Neural cell (in vitro differentiated cells): ENCODE data around the gene KDM4E. TPM values are rescaled to one million over a fixed set of nuclear protein-coding genes. Genes with fewer than 3 reads are reported as not detected.

Source experiments
- H2AFZ ChIP-seq: fragments of 200-600, 300-800 bp; sonication (generic), shearing (Covaris generic); 2 replicates; pipeline ENCODE4 v1.6.0; 2014; ENCODE audit warnings: low read depth, mild to moderate bottlenecking, antibody characterized with exemption, low read length, moderate library complexity
- H3F3A ChIP-seq: fragments of 200-600 bp; shearing (Covaris generic); 2 replicates; pipeline ENCODE4 v1.6.1; 2016; ENCODE audit warnings: mild to moderate bottlenecking, moderate library complexity, mixed read lengths, antibody characterized with exemption, low read length; ENCODE audit not compliant: insufficient read depth, poor library complexity, severe bottlenecking
- H3K27ac ChIP-seq: fragments of 200-600, 300-800 bp; sonication (generic), shearing (Covaris generic); 2 replicates; pipeline ENCODE4 v1.5.1; 2014; ENCODE audit warnings: mild to moderate bottlenecking, low read length, moderate library complexity
- H3K27me3 ChIP-seq: fragments of 300-800, 200-600 bp; sonication (generic), shearing (Covaris generic); 2 replicates; pipeline ENCODE4 v1.6.0; 2014; ENCODE audit warnings: mild to moderate bottlenecking, low read depth, low read length, moderate library complexity; ENCODE audit not compliant: insufficient read depth
- H3K36me3 ChIP-seq: fragments of 300-800, 200-600 bp; sonication (generic), shearing (Covaris generic); 2 replicates; pipeline ENCODE4 v1.5.1; 2014; ENCODE audit warnings: mild to moderate bottlenecking, antibody characterized with exemption, low read length, moderate library complexity; ENCODE audit not compliant: insufficient read depth
- H3K4me2 ChIP-seq: fragments of 300-800, 200-600 bp; sonication (generic), shearing (Covaris generic); 2 replicates; pipeline ENCODE4 v1.6.0; 2014; ENCODE audit warnings: mild to moderate bottlenecking, low read length
- H3K4me3 ChIP-seq: fragments of 300-800, 200-600 bp; sonication (generic), shearing (Covaris generic); 2 replicates; pipeline ENCODE4 v1.5.1; 2014; ENCODE audit warnings: mild to moderate bottlenecking, low read length, moderate library complexity
- H3K79me2 ChIP-seq: fragments of 200-600 bp; shearing (Covaris generic); replicated peaks from 2 replicates; pipeline ENCODE4 v1.6.0; 2014; ENCODE audit warnings: mild to moderate bottlenecking, low read length, moderate library complexity; ENCODE audit not compliant: insufficient read depth
- H3K9ac ChIP-seq: fragments of 300-800, 200-600 bp; sonication (generic), shearing (Covaris generic); 2 replicates; pipeline ENCODE4 v1.6.1; 2016; ENCODE audit warnings: mild to moderate bottlenecking, low read length, mixed read lengths
- H3K9me2 ChIP-seq: fragments of 200-600 bp; shearing (Covaris generic); 2 replicates; pipeline ENCODE4 v1.6.1; 2016; ENCODE audit warnings: mild to moderate bottlenecking, low read length, mixed read lengths; ENCODE audit not compliant: insufficient read depth
- H3K9me3 ChIP-seq: fragments of 200-600, 300-800 bp; sonication (generic), shearing (Covaris generic); 2 replicates; pipeline ENCODE4 v1.6.1; 2016; ENCODE audit warnings: mild to moderate bottlenecking, mixed run types, low read length, moderate library complexity, mixed read lengths
- H4K20me1 ChIP-seq: fragments of 200-600 bp; shearing (Covaris generic); 2 replicates; pipeline ENCODE4 v1.6.1; 2016; ENCODE audit warnings: mild to moderate bottlenecking, mixed run types; ENCODE audit not compliant: insufficient read depth
- EP300 ChIP-seq: fragments of 450-650 bp; conservative IDR thresholded peaks from 2 replicates; pipeline ENCODE4 v1.6.1; 2014; ENCODE audit warnings: antibody characterized with exemption, mild to moderate bottlenecking, moderate library complexity; ENCODE audit not compliant: poor library complexity, severe bottlenecking
- EZH2 ChIP-seq: fragments of 200-600, 300-800 bp; shearing (Covaris generic), sonication (generic); IDR thresholded peaks from 2 replicates; pipeline ENCODE4 v1.6.1; 2014; ENCODE audit warnings: antibody characterized with exemption, low read length, borderline replicate concordance, mild to moderate bottlenecking; ENCODE audit not compliant: insufficient read depth, poor library complexity, severe bottlenecking
- MXI1 ChIP-seq: fragments of 450-650 bp; conservative IDR thresholded peaks from 2 replicates; pipeline ENCODE4 v1.6.1; 2014; ENCODE audit warnings: antibody characterized with exemption, mild to moderate bottlenecking; ENCODE audit not compliant: poor library complexity, severe bottlenecking
- POLR2AphosphoS5 ChIP-seq: IDR thresholded peaks from 2 replicates; pipeline ENCODE4 v1.6.1; 2012
- RAD21 ChIP-seq: fragments of 450-650 bp; conservative IDR thresholded peaks from 2 replicates; pipeline ENCODE4 v1.6.1; 2014; ENCODE audit warnings: antibody characterized with exemption, mild to moderate bottlenecking, moderate library complexity
- SMC3 ChIP-seq: fragments of 450-650 bp; conservative IDR thresholded peaks from 2 replicates; pipeline ENCODE4 v1.6.1; 2014; ENCODE audit warnings: antibody characterized with exemption, mild to moderate bottlenecking, moderate library complexity; ENCODE audit not compliant: poor library complexity
- TAF1 ChIP-seq: IDR thresholded peaks from 2 replicates; pipeline ENCODE4 v1.6.1; 2012; ENCODE audit warnings: low read depth
- polyA plus RNA-seq: library from polyadenylated mRNA; depleted of rRNA; stranded (reverse); fragments of >200 nt; gene quantifications from 2 replicates; pipeline ENCODE4 v1.2.3, GENCODE V29; 2014
- TF ChIP-seq, protein P1 (sequence below): fragments of 450-650 bp; IDR thresholded peaks from 2 replicates; pipeline ENCODE4 v1.5.1; 2014; ENCODE audit warnings: antibody characterized with exemption, mild to moderate bottlenecking, moderate library complexity; ENCODE audit not compliant: poor library complexity, severe bottlenecking
- TF ChIP-seq, protein P2 (sequence below): IDR thresholded peaks from 2 replicates; pipeline ENCODE4 v1.6.1; 2012; ENCODE audit warnings: borderline replicate concordance

KDM4E gene
- polyA plus RNA-seq, 1 donor from 2014 or later, result not detected

DNA sequence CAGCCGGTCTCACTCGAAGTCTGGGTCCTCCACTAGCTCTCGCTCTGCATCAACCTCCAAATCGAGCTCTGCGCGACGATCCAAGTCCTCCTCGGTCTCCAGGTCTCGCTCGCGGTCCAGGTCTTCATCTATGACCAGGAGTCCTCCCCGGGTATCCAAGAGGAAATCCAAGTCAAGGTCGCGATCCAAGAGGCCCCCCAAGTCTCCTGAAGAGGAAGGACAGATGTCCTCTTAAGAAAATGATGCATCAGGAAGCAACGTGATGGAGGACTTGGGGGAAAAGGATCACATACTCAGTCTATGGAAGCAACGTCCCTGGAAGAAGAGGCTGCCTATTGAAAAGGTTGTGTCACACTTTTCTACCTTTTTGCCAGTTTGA, 42.8 kb downstream of the KDM4E start:
- Histone ChIP-seq H3K9ac (peak overlapping the region; percentile 90), H3K9me2 (no peaks in the 10 kb centered on the region), H3K36me3 (no peaks in the 10 kb centered on the region), H2AFZ (peak overlapping the region; percentile 35), H3K4me2 (peak overlapping the region; percentile 46), H3F3A (peaks cover 10% of the 10 kb centered on the region), H3K27ac (peak overlapping the region; percentile 94), H4K20me1 (no peaks in the 10 kb centered on the region), H3K9me3 (no peaks in the 10 kb centered on the region), H3K27me3 (no peaks in the 10 kb centered on the region), H3K79me2 (peaks cover 18% of the 10 kb centered on the region), H3K4me3 (peak overlapping the region; percentile 89)
- TF ChIP-seq EZH2 (no peak), TAF1 (peak; percentile 1)

DNA sequence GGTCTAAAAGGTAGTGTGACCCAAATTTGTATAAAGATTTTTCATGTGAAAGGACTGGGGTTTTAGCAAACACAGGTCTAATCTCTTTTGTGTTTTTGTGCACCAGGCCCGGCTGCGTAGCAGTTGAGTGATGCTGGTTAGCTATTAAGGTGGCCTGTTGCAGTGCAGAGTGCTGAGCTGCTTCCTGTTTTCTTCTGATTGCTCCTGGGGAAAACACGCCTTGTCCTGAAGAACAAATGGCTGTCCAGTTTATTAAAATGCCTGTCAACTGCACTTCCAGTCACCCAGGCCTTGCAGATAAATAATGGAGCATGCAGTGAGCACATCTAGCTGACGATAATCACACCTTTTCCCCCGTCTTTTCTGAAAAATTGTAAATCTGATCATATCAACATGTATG, 43.5 kb downstream of the KDM4E start:
- Histone ChIP-seq H3K4me2 (peak overlapping the region; percentile 89), H3F3A (peaks cover 10% of the 10 kb centered on the region), H3K9ac (peak overlapping the region; percentile 90), H3K9me3 (no peaks in the 10 kb centered on the region), H3K27ac (peak overlapping the region; percentile 94), H4K20me1 (no peaks in the 10 kb centered on the region), H3K79me2 (peaks cover 18% of the 10 kb centered on the region), H2AFZ (peak overlapping the region; percentile 7), H3K4me3 (peak overlapping the region; percentile 89), H3K27me3 (no peaks in the 10 kb centered on the region), H3K36me3 (no peaks in the 10 kb centered on the region), H3K9me2 (no peaks in the 10 kb centered on the region)
- TF ChIP-seq, protein P1, sequence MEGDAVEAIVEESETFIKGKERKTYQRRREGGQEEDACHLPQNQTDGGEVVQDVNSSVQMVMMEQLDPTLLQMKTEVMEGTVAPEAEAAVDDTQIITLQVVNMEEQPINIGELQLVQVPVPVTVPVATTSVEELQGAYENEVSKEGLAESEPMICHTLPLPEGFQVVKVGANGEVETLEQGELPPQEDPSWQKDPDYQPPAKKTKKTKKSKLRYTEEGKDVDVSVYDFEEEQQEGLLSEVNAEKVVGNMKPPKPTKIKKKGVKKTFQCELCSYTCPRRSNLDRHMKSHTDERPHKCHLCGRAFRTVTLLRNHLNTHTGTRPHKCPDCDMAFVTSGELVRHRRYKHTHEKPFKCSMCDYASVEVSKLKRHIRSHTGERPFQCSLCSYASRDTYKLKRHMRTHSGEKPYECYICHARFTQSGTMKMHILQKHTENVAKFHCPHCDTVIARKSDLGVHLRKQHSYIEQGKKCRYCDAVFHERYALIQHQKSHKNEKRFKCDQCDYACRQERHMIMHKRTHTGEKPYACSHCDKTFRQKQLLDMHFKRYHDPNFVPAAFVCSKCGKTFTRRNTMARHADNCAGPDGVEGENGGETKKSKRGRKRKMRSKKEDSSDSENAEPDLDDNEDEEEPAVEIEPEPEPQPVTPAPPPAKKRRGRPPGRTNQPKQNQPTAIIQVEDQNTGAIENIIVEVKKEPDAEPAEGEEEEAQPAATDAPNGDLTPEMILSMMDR, result no peak
- no peak for TF ChIP-seq RAD21
- peak; percentile 15 for TF ChIP-seq SMC3
- no peak for TF ChIP-seq EZH2
- TF ChIP-seq POLR2AphosphoS5, result peak; percentile 88
- peak; percentile 39 for TF ChIP-seq EP300
- TF ChIP-seq TAF1, result peak; percentile 87
- TF ChIP-seq MXI1, result peak; percentile 66
- TF ChIP-seq, protein P2, sequence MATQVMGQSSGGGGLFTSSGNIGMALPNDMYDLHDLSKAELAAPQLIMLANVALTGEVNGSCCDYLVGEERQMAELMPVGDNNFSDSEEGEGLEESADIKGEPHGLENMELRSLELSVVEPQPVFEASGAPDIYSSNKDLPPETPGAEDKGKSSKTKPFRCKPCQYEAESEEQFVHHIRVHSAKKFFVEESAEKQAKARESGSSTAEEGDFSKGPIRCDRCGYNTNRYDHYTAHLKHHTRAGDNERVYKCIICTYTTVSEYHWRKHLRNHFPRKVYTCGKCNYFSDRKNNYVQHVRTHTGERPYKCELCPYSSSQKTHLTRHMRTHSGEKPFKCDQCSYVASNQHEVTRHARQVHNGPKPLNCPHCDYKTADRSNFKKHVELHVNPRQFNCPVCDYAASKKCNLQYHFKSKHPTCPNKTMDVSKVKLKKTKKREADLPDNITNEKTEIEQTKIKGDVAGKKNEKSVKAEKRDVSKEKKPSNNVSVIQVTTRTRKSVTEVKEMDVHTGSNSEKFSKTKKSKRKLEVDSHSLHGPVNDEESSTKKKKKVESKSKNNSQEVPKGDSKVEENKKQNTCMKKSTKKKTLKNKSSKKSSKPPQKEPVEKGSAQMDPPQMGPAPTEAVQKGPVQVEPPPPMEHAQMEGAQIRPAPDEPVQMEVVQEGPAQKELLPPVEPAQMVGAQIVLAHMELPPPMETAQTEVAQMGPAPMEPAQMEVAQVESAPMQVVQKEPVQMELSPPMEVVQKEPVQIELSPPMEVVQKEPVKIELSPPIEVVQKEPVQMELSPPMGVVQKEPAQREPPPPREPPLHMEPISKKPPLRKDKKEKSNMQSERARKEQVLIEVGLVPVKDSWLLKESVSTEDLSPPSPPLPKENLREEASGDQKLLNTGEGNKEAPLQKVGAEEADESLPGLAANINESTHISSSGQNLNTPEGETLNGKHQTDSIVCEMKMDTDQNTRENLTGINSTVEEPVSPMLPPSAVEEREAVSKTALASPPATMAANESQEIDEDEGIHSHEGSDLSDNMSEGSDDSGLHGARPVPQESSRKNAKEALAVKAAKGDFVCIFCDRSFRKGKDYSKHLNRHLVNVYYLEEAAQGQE, result peak; percentile 30

DNA sequence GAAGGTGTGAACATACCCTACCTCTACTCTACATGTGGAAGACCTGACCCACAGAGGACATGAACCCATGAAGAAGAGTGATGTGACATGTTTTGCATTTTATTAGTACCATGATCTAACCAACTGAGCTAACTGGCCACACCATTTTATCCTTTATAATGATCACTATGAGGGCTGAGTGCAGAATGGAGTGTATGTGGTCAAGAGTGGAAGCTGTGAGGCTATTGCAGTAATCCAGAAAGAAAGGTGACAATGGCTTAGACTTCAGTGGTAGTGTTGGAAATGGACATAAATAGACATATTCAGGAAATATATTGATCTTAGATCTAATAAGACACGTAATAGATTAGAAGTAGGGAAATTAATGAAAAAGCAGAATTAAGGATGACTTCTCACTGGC, 45.4 kb downstream of the KDM4E start:
- no peaks in the 10 kb centered on the region for H3K9me3 ChIP-seq
- H3K79me2 ChIP-seq, result peaks cover 18% of the 10 kb centered on the region
- H3K4me2 ChIP-seq, result no peak overlapping the region
- peak overlapping the region; percentile 89 for H3K4me3 ChIP-seq
- H3K9ac ChIP-seq, result no peak overlapping the region
- no peaks in the 10 kb centered on the region for H3K27me3 ChIP-seq
- no peak overlapping the region for H2AFZ ChIP-seq
- H4K20me1 ChIP-seq, result no peaks in the 10 kb centered on the region
- peaks cover 10% of the 10 kb centered on the region for H3F3A ChIP-seq
- no peaks in the 10 kb centered on the region for H3K36me3 ChIP-seq
- no peaks in the 10 kb centered on the region for H3K9me2 ChIP-seq
- H3K27ac ChIP-seq, result no peak overlapping the region
- no peak for TF ChIP-seq EZH2
- no peak for TF ChIP-seq TAF1
- TF ChIP-seq MXI1, result no peak
- TF ChIP-seq EP300, result no peak
- no peak for TF ChIP-seq POLR2AphosphoS5
- TF ChIP-seq, protein P1, result no peak
- no peak for TF ChIP-seq RAD21
- TF ChIP-seq SMC3, result no peak
- TF ChIP-seq, protein P2, result no peak
